Measurements from ENCODE around the gene TTC39C.

The TTC39C gene

DNA sequence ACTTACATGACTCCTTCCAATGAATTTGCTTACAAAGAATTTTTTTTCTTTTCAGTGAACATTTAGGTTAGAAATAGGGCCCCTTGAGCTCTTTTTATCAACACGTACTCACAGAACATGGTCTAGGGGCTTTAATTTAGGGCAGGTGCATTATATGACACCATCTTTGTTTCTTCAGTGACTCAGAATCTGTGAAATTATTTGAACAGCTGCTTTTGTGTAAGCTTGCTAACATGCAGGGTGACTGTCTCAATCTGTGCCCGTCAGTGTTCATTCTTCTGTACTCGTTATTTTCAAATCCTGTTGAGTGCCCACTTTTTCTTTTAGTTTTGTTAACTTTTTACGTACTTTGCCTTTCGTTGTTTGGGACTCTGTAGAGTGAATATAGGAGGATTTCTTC, 71.5 kb downstream of the TTC39C start:
- no peak for DNase-seq (ENCODE audit: low spot score)

DNA sequence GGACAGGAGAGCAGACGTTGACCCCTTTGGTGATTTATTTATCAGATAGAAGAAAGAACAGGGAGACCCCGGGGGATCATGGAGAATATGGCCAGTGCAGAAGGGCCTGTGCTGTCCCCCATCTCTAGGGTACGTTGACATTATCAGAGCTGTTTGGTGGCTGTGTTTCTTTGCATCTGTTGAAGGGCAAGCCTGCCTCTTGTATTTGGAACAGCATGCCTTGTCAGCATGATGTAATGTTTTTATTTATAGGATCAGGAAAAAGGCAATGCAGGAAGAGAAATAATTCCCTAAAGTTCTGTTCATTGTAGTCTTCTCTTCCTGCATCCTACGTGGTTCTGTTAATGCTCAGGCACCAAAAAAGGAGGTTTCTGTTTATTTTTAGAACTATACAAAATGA, 74.5 kb downstream of the TTC39C start:
- DNase-seq (ENCODE audit: low spot score): no peak

DNA sequence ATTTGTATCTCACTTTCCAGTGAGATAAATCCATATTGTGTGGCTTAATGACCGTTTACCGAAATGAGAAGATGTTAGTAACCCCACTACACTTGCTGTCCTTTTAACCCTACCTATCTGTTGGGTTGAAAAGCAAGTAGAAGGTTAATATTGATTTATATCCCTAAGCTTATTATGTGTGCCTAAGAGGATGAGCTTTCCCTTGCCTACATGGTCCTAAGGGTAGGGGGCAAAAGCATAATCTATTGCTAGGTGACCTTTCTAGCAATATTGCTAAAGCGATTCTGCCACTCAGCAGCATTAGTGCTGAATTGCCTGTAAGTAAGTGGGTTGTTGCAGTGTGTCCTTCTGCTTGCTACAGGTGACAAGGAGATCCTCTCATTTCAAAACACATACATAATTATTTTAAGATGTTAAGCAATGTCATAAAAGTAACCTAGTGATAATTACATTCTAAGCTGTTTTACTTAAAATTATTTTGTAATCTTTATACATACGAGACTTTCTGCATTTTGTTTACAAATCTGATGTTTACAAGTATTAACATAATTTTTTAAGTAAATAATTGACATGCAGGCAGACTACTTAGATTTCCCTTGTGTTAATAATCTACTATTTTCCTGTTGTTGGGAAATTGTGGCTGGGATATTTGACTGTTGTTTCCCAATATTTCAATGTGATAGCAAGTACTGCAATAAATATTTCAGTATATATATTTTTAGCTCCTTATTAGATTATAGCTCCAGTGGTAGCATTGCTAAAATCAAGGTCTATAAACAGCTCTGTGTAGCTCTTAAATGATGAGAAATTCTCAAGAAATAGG, 75.2 kb downstream of the TTC39C start:
- DNase-seq (ENCODE audit: low spot score): no peak

DNA sequence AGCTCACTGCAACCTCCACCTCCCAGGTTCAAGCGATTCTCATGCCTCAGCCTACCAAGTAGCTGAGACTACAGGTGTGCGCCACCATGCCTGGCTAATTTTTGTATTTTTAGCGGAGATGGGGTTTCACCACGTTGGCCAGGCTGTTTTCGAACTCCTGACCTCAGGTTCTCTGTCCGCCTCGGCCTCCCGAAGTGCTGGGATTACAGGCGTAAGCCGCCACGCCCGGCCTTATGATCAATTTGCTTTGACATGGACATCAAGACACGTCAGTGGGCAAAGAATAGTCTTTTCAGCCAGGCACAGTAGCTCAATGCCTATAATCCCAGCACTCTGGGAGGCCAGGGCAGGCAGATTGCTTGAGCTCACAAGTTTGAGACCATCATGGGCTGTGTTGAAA, 76.3 kb downstream of the TTC39C start:
- no peak for DNase-seq (ENCODE audit: low spot score)

DNA sequence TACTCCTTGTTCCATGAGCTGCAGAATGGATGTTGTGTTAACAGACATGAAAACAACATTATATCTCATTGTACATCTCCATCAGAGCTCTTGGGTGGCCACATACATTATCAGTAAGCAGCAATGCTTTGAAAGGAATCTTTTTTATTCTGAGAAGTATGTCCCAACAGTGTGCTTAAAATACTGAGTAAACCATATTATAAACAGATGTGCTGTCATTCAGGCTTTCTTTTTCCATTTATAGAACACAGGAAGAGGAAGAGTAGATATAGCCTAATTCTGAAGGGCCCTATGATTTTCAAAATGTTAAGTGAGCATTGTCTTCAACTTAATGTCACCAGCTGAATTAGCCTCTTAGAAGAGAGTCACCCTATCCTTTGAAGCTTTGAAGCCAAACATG, 80.0 kb downstream of the TTC39C start:
- no peak for DNase-seq (ENCODE audit: low spot score)

DNA sequence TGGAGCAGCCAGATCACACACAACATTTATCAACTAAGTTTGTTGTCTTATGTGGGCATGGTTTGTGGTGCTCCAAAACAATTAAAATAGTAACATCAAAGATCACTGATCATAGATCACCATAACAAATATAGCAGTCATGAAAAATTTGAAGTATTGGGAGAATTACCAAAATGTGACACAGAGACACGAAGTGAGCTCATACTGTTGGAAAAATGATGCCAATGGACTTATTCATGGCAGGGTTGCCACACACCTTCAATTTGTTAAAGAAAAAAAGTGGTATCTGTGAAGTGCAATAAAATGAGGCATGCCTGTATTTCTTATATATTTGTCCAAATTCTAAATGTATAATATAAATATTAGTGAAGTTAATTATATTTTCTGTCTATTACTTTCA, 81.4 kb downstream of the TTC39C start:
- no peak for DNase-seq (ENCODE audit: low spot score)

DNA sequence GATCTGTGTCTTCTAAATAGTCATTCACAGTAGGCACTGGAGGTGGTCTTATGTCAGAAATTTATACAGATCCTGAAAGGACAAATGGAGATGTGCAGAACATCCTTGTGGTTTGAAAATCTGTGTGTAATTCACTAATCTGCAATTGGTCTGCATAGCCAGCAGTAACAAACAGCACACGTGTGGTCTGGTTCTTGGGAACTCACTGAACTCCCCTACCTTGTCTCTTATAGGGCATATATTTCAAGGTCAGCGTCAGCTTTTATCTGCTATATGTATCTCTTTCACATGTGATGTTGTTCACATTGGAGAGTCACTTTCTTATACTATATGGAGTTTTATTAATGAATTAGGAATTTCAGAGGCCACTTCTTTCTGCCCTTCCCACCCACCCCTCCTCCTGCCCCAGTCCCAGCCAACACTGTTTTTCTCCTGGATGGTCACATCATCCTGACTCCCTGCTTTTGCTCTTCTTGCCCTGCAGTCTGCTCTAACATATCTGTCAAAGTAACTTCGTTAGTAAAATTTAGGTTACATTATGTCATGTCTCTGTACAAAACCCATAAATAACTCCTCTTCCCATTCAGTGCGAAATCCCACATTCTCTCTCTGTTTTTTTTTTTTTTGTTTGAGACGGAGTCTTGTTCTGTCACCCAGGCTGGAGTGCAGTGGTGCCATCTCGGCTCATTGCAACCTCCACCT, 88.9 kb downstream of the TTC39C start:
- no peak for DNase-seq (ENCODE audit: low spot score)

DNA sequence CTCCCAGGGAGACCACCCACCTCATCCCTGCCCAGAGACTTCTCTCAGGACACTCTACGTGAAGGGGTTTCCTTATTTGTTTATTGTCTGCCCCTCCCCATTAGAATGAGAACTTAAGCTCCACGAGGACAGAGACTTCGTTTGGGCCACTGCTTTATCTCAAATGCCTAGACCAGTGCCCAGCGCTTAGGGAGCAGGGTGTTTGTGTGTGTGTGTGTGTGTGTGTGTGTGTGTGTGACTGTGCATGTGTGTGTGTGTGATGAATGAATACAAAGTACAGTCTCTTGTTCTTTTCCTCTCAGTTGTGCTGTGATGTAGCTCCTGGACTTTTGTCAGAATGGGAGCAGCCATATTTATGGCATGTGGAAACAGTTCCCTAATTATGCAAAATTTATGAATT, 89.9 kb downstream of the TTC39C start:
- no peak for DNase-seq (ENCODE audit: low spot score)

DNA sequence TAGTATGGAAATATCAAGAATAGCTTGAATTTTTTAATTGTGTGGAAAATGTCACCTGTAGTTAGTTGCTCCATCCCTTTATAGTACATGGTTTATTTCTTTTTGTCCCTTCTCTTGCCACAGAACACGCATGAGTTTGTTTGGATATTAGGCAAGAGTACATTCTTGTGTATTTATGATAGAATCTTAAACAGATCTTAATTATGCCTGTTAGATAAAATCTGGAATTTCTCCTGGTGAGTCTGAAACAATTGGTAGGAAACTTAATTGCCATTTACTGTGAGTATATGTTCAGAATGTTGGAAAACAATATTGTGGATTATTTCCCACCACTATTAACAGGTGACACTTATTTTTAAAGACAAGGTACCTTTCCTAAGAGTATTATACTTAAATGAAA, 94.1 kb downstream of the TTC39C start:
- no peak for DNase-seq (ENCODE audit: low spot score)

DNA sequence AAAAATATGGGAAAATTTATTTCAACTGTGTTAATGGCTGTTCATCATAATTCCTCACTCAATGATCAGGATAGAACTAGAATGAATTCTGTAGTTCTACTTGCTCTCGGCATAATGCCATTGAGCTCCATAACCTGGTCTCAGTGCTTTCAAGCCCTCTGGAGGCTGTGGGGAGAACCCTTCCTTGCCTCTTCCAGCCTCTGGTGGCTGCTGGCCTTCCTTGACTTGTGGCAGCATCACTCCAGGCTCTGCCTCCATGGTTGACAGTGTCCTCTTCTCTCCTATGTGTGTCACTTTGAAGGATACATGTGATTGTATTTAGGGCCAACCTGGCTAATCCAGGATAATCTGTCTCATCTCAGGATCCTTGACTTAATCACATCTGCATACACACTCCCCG, 97.4 kb downstream of the TTC39C start:
- no peak for DNase-seq (ENCODE audit: low spot score)

DNA sequence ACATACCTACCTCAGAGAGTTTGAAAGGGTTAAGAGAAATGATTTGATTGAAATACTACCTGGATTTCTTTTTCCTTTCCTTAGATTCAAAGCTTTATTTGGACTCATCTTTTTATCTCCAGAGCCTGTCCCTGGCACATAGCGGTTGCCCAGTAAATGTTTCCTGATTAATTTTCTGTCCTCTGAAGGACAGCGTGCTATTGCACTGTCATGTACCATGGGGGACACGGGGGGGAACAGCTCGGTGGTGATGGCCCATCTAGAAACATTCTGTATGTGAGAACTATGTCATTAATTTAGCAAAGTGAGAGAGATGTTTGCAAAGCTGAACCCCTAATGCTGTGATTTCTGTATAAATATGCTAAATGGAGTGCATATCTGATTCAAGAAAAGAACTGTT, 97.9 kb downstream of the TTC39C start:
- no peak for DNase-seq (ENCODE audit: low spot score)

DNA sequence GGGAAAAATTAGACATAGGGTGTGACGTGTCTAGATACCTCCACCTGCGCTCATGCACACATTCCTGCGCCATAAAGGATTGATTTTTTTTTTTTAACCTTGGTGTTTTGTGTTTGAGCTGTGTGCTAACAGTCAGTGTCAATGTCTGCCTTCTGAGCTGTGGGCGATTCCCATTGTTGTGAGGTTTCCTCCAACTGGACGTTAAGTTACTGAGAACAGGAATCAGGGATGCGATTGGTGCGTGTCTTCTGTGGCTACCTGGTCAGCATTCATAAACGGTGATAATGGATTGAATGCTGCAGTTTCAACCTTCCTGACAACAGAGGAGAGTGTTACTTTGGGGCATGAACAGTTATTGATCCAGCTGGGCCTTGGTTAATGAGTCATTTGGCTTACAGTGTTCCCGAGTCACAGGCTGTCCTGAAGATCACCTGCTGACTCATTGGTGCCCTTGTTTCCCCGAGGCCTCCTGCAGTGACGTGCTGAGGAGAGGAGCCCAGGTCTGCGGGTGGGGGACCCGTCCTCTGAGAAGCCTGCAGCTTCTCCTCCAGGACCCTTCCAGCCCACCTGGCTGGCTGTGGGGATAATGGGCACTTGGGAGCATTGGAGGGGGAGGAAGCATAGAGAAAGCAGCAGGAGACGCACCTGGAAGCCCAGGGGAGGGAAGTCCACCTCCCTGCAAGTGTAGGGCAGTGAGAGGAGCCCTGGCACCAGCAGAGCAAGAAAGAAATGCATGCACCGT, 98.5 kb downstream of the TTC39C start:
- no peak for DNase-seq (ENCODE audit: low spot score)

DNA sequence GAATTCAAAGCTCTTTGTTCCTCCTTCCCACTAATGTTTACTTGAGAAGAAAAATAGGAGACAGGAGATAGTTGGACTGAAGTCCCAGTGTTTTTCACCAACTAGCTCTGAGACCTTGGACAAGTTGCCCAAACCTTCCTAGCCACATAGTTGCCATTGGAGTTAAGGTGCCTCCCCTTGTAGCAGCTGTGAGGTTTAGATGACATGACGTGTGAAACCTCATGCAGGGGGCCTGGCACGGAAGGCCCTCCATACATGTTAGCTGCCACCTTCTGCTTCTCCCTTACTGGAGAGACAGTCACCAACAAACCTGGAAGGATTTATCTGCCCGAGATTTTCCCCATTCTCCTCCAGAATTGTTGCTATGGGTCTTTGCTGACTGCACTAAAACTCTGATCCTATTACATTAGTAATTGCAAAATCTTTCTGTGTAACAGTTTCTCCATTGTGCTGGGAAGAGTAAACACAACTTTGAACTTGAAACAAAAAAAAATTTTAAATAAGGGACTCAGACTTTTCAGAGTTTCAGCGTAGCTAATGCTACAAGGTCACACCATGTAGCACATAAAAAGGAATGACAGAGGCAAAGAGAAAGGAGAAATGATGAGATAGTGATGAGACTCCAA, 100.5 kb downstream of the TTC39C start:
- DNase-seq (ENCODE audit: low spot score): no peak

DNA sequence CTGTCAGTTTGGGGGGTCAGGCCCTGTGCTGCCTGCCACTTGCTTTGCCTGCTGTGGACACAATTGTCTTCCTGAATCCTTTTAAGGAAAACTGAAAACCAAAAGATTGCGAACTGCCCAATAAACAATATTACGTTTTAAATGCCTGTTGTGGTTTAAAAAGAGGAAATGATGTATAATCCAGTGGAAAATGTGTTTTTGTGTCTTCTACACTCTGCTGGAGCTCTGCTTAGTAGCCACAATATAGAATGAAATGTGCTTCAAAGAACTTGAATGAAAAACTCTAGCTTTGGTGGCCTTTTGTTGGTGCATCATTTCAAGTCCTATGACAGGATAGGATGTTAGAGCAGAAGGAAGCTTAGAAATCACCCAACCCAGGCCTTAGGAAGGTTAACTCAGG, 101.1 kb downstream of the TTC39C start:
- DNase-seq (ENCODE audit: low spot score): no peak

DNA sequence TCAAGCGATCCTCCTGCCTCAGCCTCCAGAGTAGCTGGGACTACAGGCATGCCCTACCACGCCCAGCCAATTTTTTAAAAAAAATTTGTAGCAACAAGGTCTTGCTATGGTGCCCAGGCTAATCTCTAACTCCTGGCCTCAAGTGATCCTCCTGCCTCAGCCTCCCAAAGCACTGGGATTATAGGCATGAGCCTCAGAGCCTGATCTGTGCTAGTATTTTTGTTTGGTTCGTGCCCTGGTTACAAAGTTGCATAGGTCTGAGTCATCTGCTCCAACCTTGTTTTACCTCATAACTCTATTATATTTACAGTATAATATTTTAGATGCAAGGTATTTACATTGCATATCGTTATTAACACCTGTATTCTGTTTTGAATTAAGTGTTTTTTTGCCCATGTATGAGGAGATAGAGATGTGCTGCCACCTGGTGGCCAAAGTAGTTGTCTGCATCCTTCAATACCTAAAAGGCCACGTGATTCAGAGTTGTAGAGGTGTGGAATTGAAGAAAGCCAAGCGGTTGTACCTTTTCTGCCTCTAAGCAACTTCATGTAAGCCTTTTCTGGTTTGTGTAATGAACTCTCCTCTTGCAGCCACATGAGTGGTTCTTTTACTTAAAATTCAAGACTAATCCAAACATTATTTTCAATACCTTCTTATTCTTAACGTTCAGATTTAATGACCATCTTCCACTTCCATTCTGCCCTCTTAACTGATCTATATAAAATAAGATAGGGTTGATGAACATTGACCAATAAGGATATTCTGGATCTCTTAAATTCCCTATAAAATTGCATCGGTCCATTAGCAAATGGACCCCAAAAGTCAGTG, 104.4 kb downstream of the TTC39C start:
- DNase-seq (ENCODE audit: low spot score): peak; percentile 76

DNA sequence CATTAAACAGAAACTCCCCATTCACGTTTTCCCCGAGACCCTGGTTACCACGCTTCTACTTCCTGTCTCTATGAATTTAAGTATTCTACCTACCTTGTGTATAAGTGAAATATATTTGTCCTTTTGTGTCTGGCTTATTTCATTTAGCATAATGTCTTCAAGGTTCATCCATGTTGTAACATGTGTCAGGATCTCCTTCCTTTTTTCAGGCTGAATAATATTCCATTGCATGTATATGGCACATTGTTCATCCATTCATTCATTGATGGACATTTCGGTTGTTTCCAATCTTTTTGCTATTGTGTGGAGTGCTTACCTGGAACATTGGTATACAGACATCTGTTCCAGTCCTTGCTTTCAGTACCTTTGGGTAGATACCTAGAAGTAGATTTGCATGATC, 106.1 kb downstream of the TTC39C start:
- no peak for DNase-seq (ENCODE audit: low spot score)

DNA sequence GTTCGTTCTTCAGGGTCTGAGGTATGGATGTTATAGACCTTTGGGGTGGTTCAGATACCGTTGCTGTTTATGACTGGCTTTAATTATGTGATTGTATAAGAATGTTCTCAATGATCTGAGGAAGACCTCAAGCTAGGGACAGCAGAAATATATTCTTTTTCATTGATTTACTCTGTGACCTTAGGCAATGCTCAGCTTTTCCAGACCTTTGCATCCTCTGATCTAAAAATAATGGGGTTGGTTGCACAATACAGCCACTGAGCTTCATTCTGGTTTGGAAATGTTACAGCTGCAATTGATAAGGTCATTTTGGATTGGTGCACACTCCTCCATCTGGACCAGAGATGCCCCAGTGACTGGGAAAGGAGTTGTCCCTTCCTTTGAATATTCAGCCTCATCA, 107.1 kb downstream of the TTC39C start:
- no peak for DNase-seq (ENCODE audit: low spot score)

DNA sequence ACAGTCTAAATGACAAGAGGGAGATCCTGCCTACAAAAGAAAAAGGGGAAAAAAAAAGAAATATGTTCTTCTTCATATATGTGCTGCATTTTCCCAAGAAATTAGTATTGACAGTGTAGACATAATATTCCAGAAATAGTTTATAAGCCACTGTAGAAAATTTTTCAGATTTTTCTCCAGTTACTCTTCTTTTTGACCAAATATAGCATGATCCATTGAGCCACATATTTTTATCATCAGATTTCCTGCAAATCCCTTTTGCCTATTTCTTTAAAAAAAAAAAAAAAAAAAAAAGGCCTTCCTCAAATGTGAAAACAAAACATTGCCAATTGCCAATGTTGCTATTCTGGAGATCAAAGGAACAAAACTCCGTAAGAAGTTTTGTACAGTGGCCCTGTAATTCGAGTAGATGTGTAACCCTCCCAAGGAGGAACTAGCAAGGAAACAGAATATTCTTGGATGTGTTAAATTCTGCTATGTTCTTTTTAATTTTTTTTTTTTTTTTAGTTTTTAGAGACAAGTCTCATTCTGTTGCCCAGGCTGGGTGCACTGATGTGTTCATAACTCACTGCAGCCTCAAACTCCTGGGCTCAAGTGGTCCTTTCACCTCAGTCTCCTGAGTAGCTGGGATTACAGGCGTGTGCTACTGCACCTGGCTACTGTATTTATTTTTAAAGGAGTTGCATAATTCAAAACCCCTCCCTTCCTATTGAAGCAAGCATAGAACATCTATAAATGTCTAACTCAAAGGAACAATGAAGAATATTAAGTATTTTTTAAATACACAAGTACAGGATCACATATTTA, 111.8 kb downstream of the TTC39C start:
- DNase-seq (ENCODE audit: low spot score): no peak

DNA sequence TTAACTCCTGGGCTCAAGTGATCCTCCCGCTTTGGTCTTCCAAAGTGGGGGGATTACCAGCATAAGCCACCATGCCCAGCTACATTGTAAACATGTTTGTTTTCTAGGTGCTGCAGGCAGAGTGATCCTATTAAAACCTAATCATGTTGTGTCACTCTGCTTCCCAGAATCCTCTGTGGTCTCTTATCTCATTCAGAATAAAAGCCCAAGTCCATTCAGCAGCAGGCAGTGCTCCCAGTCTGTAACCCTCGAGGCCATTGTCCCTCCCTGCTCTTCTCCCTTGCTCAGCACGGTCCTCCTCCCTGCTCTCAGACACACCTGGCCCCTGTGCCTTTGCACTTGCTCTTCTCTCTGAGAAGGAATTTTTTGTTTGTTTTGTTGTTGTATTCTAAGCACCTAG, 113.2 kb downstream of the TTC39C start:
- no peak for DNase-seq (ENCODE audit: low spot score)

DNA sequence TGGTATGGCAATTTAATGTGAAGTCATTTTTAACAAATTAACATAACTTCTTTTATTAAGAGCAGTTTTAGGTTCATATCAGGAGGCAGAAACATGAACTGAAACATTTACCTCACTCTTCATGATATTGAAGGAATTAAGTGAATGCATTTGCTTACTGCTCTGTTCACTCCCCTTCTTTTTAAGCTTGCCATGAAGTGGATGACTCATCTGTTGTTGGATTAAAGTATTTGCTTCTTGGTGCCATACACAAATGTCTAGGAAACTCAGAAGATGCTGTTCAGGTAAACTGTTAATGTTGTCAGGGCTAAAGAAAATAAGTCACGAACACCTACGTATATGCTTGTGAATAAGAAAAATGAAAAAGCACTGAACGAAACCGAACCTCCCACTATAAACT, 114.1 kb downstream of the TTC39C start:
- no peak for DNase-seq (ENCODE audit: low spot score)

DNA sequence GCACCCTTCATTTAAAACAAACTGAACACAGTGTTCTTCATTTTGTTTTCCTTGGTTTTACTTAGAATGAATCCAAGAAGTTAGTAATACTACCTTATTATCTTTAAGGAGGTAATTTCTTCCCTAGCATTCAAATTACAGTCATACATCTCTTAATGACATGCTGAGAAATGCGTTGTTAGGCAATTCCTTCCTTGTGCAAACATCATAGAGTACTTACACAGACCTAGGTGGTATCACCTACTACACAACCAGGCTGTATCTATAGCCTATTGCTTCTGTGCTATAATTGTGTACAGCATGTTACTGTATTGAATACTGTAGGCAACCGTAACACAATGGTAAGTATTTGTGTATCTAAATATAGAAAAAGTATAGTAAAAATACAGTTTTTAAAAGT, 115.9 kb downstream of the TTC39C start:
- DNase-seq (ENCODE audit: low spot score): no peak

Data from LoVo (cell line).